ENCODE results near the gene CXADR.
A peak's percentile ranks its signal among the peaks of the same experiment; 100 is the strongest.

The CXADR gene

DNA sequence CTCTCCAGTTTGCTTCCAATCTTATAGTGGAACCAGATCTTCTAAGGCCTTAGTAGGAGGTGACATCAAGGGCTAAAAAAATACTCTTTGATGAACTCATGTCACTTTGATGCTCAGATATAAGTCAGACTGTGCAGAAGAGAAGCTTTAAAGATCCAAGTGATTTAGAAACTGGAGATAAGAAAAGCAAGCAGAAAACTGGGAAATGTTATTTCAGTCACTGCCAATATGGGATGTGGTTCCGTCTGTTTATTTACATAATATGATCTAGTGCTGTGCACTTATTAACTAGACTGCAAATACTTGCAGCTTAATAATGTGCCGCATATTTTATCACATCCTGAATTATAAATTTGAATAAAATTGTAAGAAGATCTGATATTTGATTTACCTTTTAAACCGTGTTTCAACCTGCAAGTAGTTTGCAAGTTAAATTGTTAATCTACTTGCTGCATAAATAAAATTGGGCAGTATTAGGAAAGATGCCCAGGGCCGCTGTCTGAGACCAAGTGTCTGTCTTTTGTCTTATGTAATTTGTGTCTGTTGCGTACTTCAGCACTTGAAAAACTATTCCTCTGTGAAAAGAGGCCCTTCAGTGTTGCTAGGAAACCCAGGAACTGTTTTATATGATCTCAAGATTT lies 29.6 kb downstream of the CXADR start:
- no peak for DNase-seq (ENCODE audit: low read depth)

GRCh38 chr21:17545007-17545406 lies 32.2 kb downstream of the CXADR start:
- DNase-seq (ENCODE audit: low read depth) = no peak

GRCh38 chr21:17548262-17548661 lies 35.4 kb downstream of the CXADR start:
- DNase-seq (ENCODE audit: low read depth) = no peak

DNA sequence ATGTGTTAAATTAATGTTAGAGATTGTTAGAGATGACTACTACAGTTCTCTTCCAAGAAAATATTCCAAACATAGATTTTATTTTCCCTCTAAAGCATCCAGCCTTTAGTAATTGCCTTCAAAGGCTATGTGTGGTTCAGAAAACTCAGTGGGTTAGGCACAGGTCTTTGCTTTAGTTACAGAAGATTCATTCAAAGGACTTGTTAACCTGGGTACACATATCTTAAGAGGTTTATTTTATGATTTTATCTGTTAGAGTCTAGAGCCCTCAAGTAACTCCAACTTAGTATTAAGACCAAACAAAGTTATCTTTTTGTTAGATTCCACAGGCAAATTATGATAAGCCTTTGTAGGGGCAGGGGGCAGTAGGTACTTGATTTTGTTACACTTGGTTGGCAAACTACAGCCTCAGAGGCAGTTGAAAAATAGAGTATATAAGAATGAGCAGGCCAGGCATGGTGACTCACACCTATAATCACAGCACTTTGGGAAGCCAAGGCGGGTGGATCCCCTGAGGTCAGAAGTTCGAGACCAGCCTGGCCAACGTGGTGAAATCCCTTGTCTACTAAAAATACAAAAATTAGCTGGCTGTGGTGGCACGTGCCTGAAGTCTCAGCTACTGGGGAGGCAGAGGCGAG lies 37.9 kb downstream of the CXADR start:
- DNase-seq (ENCODE audit: low read depth) = no peak

DNA sequence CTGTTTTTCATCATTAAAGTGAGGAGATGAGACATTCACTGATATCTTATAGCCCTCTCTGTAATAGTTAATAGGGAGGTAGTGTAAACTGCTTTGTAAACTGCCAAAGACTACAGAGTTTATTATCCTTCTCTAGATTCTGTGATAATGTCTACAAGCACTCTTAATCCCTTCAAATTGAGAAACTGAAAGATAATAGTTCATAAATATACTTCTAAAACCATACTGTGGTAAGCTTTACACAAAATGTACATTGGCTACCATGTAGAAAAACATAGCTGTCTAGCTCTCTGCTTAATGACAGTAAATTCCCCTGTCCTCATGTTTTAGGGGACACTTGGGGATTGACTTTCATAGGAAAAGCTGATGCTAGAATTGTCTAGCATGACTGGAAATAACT lies 39.6 kb downstream of the CXADR start:
- no peak for DNase-seq (ENCODE audit: low read depth)

DNA sequence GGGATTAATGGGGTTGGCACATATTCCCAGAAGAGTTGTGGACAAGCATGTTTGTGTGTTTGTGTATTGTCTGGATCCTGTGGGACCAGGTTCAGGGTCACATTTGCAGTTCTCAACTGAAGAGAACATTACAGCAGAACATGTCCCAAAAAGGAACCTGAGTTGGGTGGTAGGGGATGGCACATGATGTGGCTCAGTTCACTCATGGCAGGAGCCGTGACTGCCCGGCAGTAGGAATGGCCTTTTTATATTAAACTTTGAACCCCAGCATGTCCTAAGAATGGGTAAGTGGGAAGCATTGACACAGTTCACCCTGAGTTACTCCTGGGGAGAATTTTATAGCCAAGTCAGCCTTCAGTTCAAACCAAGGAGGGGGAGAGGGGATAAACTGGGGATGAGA lies 41.3 kb downstream of the CXADR start:
- DNase-seq (ENCODE audit: low read depth) = no peak

GRCh38 chr21:17554679-17555465 lies 42.0 kb downstream of the CXADR start:
- DNase-seq (ENCODE audit: low read depth) = no peak

DNA sequence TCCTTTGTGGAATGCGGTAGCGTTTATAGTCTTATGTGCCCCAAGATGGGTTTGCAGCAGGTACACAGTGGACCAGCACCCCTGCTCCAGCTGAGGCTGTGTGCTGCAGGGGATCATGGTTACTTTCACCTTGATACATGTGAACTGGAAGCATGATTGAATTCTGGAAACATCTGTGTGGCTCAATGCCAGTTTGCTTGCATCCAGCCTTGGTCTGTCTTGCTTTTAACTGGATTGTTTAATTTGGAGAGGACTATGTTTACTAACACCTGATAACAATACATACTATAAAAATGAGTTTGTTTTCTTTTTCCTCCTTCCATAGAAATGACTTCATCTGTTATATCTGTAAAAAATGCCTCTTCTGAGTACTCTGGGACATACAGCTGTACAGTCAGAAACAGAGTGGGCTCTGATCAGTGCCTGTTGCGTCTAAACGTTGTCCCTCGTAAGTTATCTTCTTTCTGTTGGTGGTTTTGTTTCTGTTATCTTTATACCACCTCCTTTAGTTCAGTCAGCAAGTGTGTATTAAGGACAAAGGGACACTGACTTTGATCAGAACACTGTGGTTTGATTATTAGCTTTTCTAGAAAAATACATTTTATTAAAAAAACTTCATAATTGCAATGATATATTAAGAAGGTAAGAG lies 47.7 kb downstream of the CXADR start:
- no peak for DNase-seq (ENCODE audit: low read depth)

GRCh38 chr21:17570786-17571185 lies 57.9 kb downstream of the CXADR start:
- no peak for DNase-seq (ENCODE audit: low read depth)

GRCh38 chr21:17572431-17572830 lies 59.6 kb downstream of the CXADR start:
- DNase-seq (ENCODE audit: low read depth) = no peak

GRCh38 chr21:17575076-17575475 lies 62.2 kb downstream of the CXADR start:
- no peak for DNase-seq (ENCODE audit: low read depth)

- no peak for DNase-seq (ENCODE audit: low read depth)
These were observed 63.4 kb downstream of the CXADR start for GRCh38 chr21:17576080-17576835.

DNA sequence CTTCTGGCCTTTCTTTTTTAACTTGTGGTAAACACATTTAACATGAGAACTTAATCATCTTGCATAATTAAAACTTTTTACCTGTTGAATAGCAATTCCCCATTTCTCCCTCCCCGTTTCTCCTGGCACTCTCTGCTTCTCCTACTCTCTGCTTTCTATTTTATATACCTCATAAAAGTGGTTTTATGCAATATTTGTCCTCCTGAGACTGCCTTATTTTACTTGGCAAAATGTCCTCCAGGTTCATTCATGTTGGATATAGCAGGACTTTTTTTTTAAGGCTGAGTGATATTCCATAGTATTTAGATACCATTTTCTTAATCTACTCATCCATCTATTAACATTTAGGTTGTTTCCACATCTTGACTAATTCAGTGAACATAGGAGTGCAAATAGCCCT lies 64.9 kb downstream of the CXADR start:
- DNase-seq (ENCODE audit: low read depth) = no peak

GRCh38 chr21:17578162-17578561 lies 65.3 kb downstream of the CXADR start:
- no peak for DNase-seq (ENCODE audit: low read depth)

DNA sequence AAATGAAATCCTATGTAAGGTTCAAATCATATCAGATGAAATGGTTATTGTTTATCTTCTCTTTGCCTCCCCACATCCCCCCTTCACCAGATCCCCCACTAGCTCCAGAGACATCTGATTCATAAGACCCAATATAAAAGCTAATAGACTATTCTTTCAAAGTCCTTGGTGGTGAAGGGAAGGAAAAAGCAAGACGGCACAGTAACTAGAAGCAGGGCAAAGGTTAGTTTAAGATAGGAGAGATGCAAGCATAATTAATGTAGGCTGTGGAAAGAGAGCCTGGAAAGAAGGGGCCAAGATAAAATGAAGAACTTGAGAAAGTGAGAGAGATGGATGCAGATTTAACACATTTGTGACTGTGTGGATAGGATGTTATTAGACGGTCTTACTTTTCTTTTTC lies 66.0 kb downstream of the CXADR start:
- DNase-seq (ENCODE audit: low read depth) = no peak

- DNase-seq (ENCODE audit: low read depth) = no peak
These were observed 67.5 kb downstream of the CXADR start for GRCh38 chr21:17580319-17580718.

DNA sequence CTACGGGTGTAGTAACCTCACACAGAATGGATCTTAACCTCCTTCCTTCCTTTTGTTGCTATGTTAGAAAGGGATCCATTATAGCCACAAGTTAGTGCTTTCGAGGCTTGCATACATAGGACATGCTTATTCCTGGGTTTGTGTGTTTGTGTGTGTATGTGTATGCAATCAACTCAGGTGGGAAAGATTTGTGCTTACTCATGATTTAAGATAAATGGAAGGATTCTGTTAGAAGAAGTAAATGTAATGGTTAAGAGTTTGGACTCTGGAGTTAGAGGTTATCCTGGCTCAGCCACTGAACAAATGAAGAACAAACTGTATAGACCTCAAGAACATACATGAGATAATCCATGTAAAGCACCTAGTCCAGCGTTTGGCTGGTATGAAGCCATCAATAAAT lies 71.1 kb downstream of the CXADR start:
- DNase-seq (ENCODE audit: low read depth) = no peak

DNA sequence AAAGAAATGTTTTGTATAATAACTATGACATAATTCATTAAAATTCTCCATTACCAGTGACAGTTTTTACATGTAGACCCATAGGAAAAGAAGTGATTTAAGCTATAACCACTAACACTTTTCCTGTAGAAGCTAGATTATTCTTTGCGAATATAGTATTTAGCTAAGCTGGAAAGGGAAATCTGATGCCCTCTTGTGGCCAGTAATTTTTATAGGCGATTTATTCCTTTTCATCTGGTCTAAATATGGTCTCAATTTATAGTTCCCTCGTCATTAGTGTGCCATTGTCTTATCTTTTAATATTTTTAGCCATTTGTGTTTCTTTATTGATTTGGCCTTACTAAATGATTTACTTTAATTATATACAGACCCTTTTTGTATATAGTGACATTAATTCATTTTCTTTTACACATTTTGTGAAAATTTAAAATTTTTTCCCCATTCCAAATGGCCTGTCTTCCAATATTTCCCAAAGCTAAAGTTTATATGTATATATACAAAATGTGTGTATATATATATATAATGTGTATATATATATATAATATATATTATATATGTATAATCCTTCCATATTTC lies 73.1 kb downstream of the CXADR start:
- peak; percentile 20 for DNase-seq (ENCODE audit: low read depth)

- no peak for DNase-seq (ENCODE audit: low read depth)
These were observed 77.6 kb downstream of the CXADR start for GRCh38 chr21:17590430-17590829.

GRCh38 chr21:17597680-17598079 lies 84.8 kb downstream of the CXADR start:
- no peak for DNase-seq (ENCODE audit: low read depth)

DNA sequence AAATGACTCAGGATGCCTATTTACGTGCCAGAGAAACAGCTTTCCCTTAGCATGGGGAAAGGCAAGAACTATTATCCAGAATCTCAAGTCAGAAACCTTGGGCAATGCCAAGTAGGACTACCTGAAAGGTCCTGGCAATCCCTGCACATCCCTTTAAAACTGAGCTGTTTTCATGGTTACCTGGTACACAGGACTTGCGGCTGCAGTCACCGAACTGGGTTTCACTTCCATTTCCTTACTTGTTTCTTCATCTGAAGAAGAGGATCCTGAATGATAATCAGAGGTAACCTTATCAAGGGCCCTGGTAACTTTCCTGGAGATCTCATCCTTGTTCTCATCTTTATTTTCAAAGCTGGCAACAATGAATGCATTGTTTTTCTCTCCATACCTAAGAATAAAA lies 85.6 kb downstream of the CXADR start:
- DNase-seq (ENCODE audit: low read depth) = no peak

GRCh38 chr21:17602874-17603273 lies 90.0 kb downstream of the CXADR start:
- no peak for DNase-seq (ENCODE audit: low read depth)
